H9 (cell line): ENCODE data around the gene TBC1D12. TPM values are rescaled to one million over a fixed set of nuclear protein-coding genes. Genes with fewer than 3 reads are reported as not detected.

ENCODE experiments used
- DNase-seq: peaks from one replicate; pipeline ENCODE4 v3.0.0-alpha.2; 2017
- H2AFZ ChIP-seq: one replicate; pipeline ENCODE4 v1.6.1; 2013; ENCODE audit warnings: mild to moderate bottlenecking, low read length, control low read depth, moderate library complexity
- H2AK5ac ChIP-seq: 2 replicates; pipeline ENCODE4 v1.6.1; 2013; ENCODE audit warnings: low read length, control low read depth, mixed read lengths; ENCODE audit not compliant: insufficient read length
- H2BK120ac ChIP-seq: one replicate; pipeline ENCODE4 v1.6.1; 2013; ENCODE audit warnings: low read depth, mild to moderate bottlenecking, low read length, control low read depth, inconsistent platforms; ENCODE audit not compliant: poor library complexity, severe bottlenecking
- H2BK12ac ChIP-seq: 2 replicates; pipeline ENCODE4 v1.6.1; 2013; ENCODE audit warnings: low read length, control low read depth, mixed read lengths, low read depth; ENCODE audit not compliant: insufficient read length
- H2BK15ac ChIP-seq: 2 replicates; pipeline ENCODE4 v1.6.1; 2013; ENCODE audit warnings: low read depth, low read length, control low read depth
- H2BK20ac ChIP-seq: one replicate; pipeline ENCODE4 v1.6.1; 2013; ENCODE audit warnings: low read depth, mild to moderate bottlenecking, low read length, control low read depth, inconsistent platforms; ENCODE audit not compliant: poor library complexity, severe bottlenecking
- H2BK5ac ChIP-seq: 2 replicates; pipeline ENCODE4 v1.6.1; 2013; ENCODE audit warnings: low read length, control low read depth, mixed read lengths; ENCODE audit not compliant: insufficient read length
- H3K14ac ChIP-seq: 2 replicates; pipeline ENCODE4 v1.6.1; 2013; ENCODE audit warnings: low read length, control low read depth; ENCODE audit not compliant: insufficient read depth
- H3K18ac ChIP-seq: 2 replicates; pipeline ENCODE4 v1.6.1; 2013; ENCODE audit warnings: low read depth, mild to moderate bottlenecking, mixed read lengths, low read length, control low read depth; ENCODE audit not compliant: insufficient read length
- H3K23ac ChIP-seq: 2 replicates; pipeline ENCODE4 v1.6.1; 2013; ENCODE audit warnings: low read length, control low read depth, mixed read lengths, low read depth; ENCODE audit not compliant: insufficient read length
- H3K23me2 ChIP-seq: 2 replicates; pipeline ENCODE4 v1.6.1; 2013; ENCODE audit warnings: low read depth, mild to moderate bottlenecking, mixed read lengths, low read length, control low read depth; ENCODE audit not compliant: insufficient read length, poor library complexity, severe bottlenecking
- H3K27ac ChIP-seq: 2 replicates; pipeline ENCODE4 v1.5.1; 2013; ENCODE audit warnings: low read length, control low read depth, mixed read lengths, low read depth; ENCODE audit not compliant: insufficient read length
- H3K27me3 ChIP-seq: 2 replicates; pipeline ENCODE4 v1.6.1; 2013; ENCODE audit warnings: low read length, control low read depth, inconsistent platforms; ENCODE audit not compliant: insufficient read depth
- H3K4ac ChIP-seq: 2 replicates; pipeline ENCODE4 v1.6.1; 2013; ENCODE audit warnings: low read depth, mild to moderate bottlenecking, control low read depth, inconsistent platforms, low read length, moderate library complexity
- H3K4me1 ChIP-seq: 2 replicates; pipeline ENCODE4 v1.6.1; 2013; ENCODE audit warnings: low read length, control low read depth, inconsistent platforms; ENCODE audit not compliant: insufficient read depth
- H3K4me2 ChIP-seq: 2 replicates; pipeline ENCODE4 v1.6.1; 2013; ENCODE audit warnings: low read length, control low read depth, mixed read lengths; ENCODE audit not compliant: insufficient read length, insufficient read depth
- H3K56ac ChIP-seq: 2 replicates; pipeline ENCODE4 v1.6.1; 2013; ENCODE audit warnings: low read depth, mild to moderate bottlenecking, mixed read lengths, low read length, control low read depth; ENCODE audit not compliant: insufficient read length
- H3K79me1 ChIP-seq: 2 replicates; pipeline ENCODE4 v1.6.1; 2013; ENCODE audit warnings: low read depth, mild to moderate bottlenecking, moderate library complexity, low read length, control low read depth, inconsistent platforms; ENCODE audit not compliant: insufficient read depth, poor library complexity, severe bottlenecking
- H3K79me2 ChIP-seq: 2 replicates; pipeline ENCODE4 v1.6.1; 2013; ENCODE audit warnings: low read length, control low read depth, inconsistent platforms; ENCODE audit not compliant: insufficient read depth
- H3K9ac ChIP-seq: 2 replicates; pipeline ENCODE4 v1.6.1; 2013; ENCODE audit warnings: low read length, control low read depth, mixed read lengths; ENCODE audit not compliant: insufficient read length; ENCODE audit errors: extremely low read depth
- H3K9me3 ChIP-seq: one replicate; pipeline ENCODE4 v1.6.1; 2013; ENCODE audit warnings: low read depth, low read length, inconsistent platforms; ENCODE audit not compliant: control insufficient read depth
- H3T11ph ChIP-seq: one replicate; pipeline ENCODE4 v1.6.1; 2013; ENCODE audit warnings: mild to moderate bottlenecking, low read length, control low read depth, inconsistent platforms
- H4K20me1 ChIP-seq: one replicate; pipeline ENCODE4 v1.6.1; 2013; ENCODE audit not compliant: control insufficient read depth, insufficient read length, insufficient read depth
- H4K5ac ChIP-seq: 2 replicates; pipeline ENCODE4 v1.6.1; 2013; ENCODE audit warnings: low read depth, mild to moderate bottlenecking, mixed read lengths, low read length, control low read depth; ENCODE audit not compliant: insufficient read length
- H4K8ac ChIP-seq: replicated peaks from 2 replicates; pipeline ENCODE4 v1.6.1; 2013; ENCODE audit warnings: low read length, control low read depth, mixed read lengths, low read depth; ENCODE audit not compliant: insufficient read length
- H4K91ac ChIP-seq: 2 replicates; pipeline ENCODE4 v1.6.1; 2013; ENCODE audit warnings: low read depth, mild to moderate bottlenecking, moderate library complexity, mixed read lengths, low read length, control low read depth; ENCODE audit not compliant: insufficient read length
- H3K27ac Mint-ChIP-seq, 3 experiments: 2 replicates in 2 of 3; 3 replicates in 1 of 3; pipeline ENCODE4 v1.8.0; 2020 to 2021; ENCODE audit warnings: mixed read lengths in 3 of 3, mild to moderate bottlenecking in 1 of 3, moderate library complexity in 1 of 3
- H3K27me3 Mint-ChIP-seq: 2 replicates; pipeline ENCODE4 v1.8.0; 2021; ENCODE audit warnings: low read depth, mild to moderate bottlenecking, moderate library complexity, mixed read lengths
- H3K36me3 Mint-ChIP-seq, 3 experiments: 2 replicates in 2 of 3; 3 replicates in 1 of 3; pipeline ENCODE4 v1.8.0; 2020 to 2021; ENCODE audit warnings: low read depth in 3 of 3, mixed read lengths in 3 of 3; ENCODE audit not compliant: insufficient read depth in 1 of 3
- H3K4me1 Mint-ChIP-seq, 2 experiments: 2 replicates each; pipeline ENCODE4 v1.8.0; 2020; ENCODE audit warnings: mixed read lengths in 2 of 2
- H3K4me3 Mint-ChIP-seq, 2 experiments: 2 replicates in 1 of 2; 3 replicates in 1 of 2; pipeline ENCODE4 v1.8.0; 2020 to 2021; ENCODE audit warnings: mild to moderate bottlenecking in 2 of 2, mixed read lengths in 2 of 2, moderate library complexity in 1 of 2
- H3K9me3 Mint-ChIP-seq, 2 experiments: 2 replicates in 1 of 2; 3 replicates in 1 of 2; pipeline ENCODE4 v1.8.0; 2020; ENCODE audit warnings: mild to moderate bottlenecking in 2 of 2, mixed read lengths in 2 of 2, moderate library complexity in 1 of 2
- WGBS: extraction: QIAGEN DNeasy Blood & Tissue Kit; methylation state at CpG from one replicate; pipeline ENCODE4 v1.1.7; 2013; ENCODE audit warnings: missing lambda C conversion rate, low lambda C conversion rate, mixed read lengths; ENCODE audit not compliant: insufficient read length; ENCODE audit errors: extremely low coverage; 5-methylcytosine and 5-hydroxymethylcytosine counted together
- total RNA-seq: library from RNA; stranded (reverse); gene quantifications from 2 replicates; pipeline ENCODE4 v1.2.1, GENCODE V29; 2021
- TF ChIP-seq, protein P1 (sequence below): fragments of 200-600 bp; sonication (generic); conservative IDR thresholded peaks from 3 replicates; pipeline ENCODE4 v1.8.0; 2021; ENCODE audit warnings: antibody characterized with exemption, mild to moderate bottlenecking

The TBC1D12 gene
- total RNA-seq, 1 experiment from 2014 or later = 2.0 TPM

DNA sequence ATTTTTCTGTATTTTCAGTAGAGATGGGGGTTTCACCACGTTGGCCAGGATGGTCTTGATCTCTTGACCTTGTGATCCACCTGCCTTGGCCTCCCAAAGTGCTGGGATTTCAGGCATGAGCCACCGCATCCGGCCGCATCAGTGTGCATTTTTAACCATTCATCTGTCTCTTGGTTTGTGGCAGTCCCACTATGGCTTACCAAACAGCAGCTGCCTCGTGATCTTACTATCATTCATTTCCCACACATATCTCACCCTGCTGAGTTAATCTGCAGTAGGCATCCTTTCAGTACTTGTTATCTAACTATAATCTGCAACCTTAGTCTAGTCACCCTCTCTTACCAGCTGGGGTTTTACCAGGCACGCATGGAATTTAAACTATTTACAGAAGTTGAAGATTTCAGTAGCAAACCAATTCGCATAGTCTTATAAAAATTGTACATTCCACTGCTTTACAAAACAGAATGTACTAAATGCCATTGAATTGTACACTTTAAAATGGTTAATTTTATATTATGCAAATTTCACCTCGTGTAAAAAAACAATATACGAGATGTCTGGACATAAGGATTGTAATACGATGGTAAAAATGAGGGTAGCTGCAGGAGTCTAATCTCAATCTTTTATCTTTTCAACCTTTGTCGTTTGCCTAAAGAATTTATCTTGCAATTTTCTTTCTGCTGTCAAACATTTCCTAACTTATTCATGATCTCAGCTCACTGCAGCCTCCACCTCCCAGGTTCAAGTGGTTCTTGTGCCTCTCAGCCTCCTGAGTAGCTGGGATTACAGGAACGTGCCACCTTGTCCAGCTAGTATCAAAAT is 4.6 kb upstream of the TBC1D12 start:
- TF ChIP-seq, protein P1, sequence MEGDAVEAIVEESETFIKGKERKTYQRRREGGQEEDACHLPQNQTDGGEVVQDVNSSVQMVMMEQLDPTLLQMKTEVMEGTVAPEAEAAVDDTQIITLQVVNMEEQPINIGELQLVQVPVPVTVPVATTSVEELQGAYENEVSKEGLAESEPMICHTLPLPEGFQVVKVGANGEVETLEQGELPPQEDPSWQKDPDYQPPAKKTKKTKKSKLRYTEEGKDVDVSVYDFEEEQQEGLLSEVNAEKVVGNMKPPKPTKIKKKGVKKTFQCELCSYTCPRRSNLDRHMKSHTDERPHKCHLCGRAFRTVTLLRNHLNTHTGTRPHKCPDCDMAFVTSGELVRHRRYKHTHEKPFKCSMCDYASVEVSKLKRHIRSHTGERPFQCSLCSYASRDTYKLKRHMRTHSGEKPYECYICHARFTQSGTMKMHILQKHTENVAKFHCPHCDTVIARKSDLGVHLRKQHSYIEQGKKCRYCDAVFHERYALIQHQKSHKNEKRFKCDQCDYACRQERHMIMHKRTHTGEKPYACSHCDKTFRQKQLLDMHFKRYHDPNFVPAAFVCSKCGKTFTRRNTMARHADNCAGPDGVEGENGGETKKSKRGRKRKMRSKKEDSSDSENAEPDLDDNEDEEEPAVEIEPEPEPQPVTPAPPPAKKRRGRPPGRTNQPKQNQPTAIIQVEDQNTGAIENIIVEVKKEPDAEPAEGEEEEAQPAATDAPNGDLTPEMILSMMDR = no peak
- Histone ChIP-seq H2BK5ac (no peak overlapping the region), H2BK12ac (no peak overlapping the region), H2BK15ac (no peak overlapping the region), H3K27me3 (no peaks in the 10 kb centered on the region), H3K23me2 (peaks cover 7% of the 10 kb centered on the region), H3K23ac (no peak overlapping the region), H4K5ac (no peak overlapping the region), H3K9me3 (no peaks in the 10 kb centered on the region), H3K18ac (no peak overlapping the region), H4K91ac (no peak overlapping the region), H3K79me1 (no peaks in the 10 kb centered on the region), H3K56ac (no peak overlapping the region), H3K4me2 (no peak overlapping the region), H4K8ac (no peak overlapping the region), H3K79me2 (no peaks in the 10 kb centered on the region), H3K4me1 (no peaks in the 10 kb centered on the region), H2AFZ (no peak overlapping the region), H2AK5ac (no peak overlapping the region), H2BK20ac (no peak overlapping the region), H2BK120ac (no peak overlapping the region), H3K14ac (no peak overlapping the region), H3T11ph (no peak overlapping the region), H3K4ac (no peak overlapping the region), H4K20me1 (no peaks in the 10 kb centered on the region), H3K9ac (no peak overlapping the region), H3K27ac (no peak overlapping the region)
- Mint-ChIP-seq H3K27me3 (peaks cover 9% of the 10 kb centered on the region), H3K27ac (no peak overlapping the region), H3K36me3 (no peaks in the 10 kb centered on the region), H3K4me1 (peaks cover 7 to 8% of the 10 kb centered on the region in 2 experiments; a peak in 3 of 4 replicates), H3K9me3 (peaks cover 0 to 7% of the 10 kb centered on the region in 2 experiments; a peak in 3 of 5 replicates), H3K4me3 (no peak overlapping the region)
- WGBS = no CpG with 5 or more reads among the region's 12 CpGs
- no peak for DNase-seq
